HG03280 (cell line): Measurements from ENCODE around the gene GP2.

Experiments used
- ATAC-seq: cut with Tn5 transposase; IDR thresholded peaks from one replicate; pipeline ENCODE4 v1.9.1; 2021; ENCODE audit warnings: mild to moderate bottlenecking, moderate library complexity; ENCODE audit not compliant: unreplicated experiment

Gene GP2

GRCh38 chr16:20308266-20308665, 19.0 kb downstream of the GP2 start:
- ATAC-seq: no peak

- no peak for ATAC-seq
These were observed 19.5 kb downstream of the GP2 start for GRCh38 chr16:20307791-20308190.

- no peak for ATAC-seq
These were observed 20.1 kb downstream of the GP2 start for GRCh38 chr16:20307240-20307671.

- no peak for ATAC-seq
These were observed 20.9 kb downstream of the GP2 start for GRCh38 chr16:20306401-20306800.

GRCh38 chr16:20303012-20303411, 24.3 kb downstream of the GP2 start:
- no peak for ATAC-seq

- no peak for ATAC-seq
These were observed 24.9 kb downstream of the GP2 start for GRCh38 chr16:20302389-20302788.

- ATAC-seq: no peak
These were observed 25.5 kb downstream of the GP2 start for GRCh38 chr16:20301840-20302239.

GRCh38 chr16:20300312-20301097, 26.8 kb downstream of the GP2 start:
- ATAC-seq: no peak

- ATAC-seq: no peak
These were observed 28.9 kb downstream of the GP2 start for GRCh38 chr16:20298452-20298851.

- no peak for ATAC-seq
These were observed 35.8 kb downstream of the GP2 start for GRCh38 chr16:20291208-20292206.

- no peak for ATAC-seq
These were observed 37.7 kb downstream of the GP2 start for GRCh38 chr16:20289571-20289970.

GRCh38 chr16:20285993-20286499, 41.3 kb downstream of the GP2 start:
- ATAC-seq: no peak

- ATAC-seq: no peak
These were observed 47.1 kb downstream of the GP2 start for GRCh38 chr16:20280259-20280658.

- ATAC-seq: no peak
These were observed 55.4 kb downstream of the GP2 start for GRCh38 chr16:20271893-20272292.

- no peak for ATAC-seq
These were observed 58.9 kb downstream of the GP2 start for GRCh38 chr16:20268409-20268808.

- no peak for ATAC-seq
These were observed 62.3 kb downstream of the GP2 start for GRCh38 chr16:20265019-20265418.

- no peak for ATAC-seq
These were observed 64.0 kb downstream of the GP2 start for GRCh38 chr16:20263138-20263855.

- no peak for ATAC-seq
These were observed 65.1 kb downstream of the GP2 start for GRCh38 chr16:20262248-20262647.

- no peak for ATAC-seq
These were observed 66.9 kb downstream of the GP2 start for GRCh38 chr16:20260215-20261009.
